ENCODE data around the gene CNOT4.
"Not testable (repeated sequence)": the region's sequence is repeated elsewhere in the genome, so short reads cannot be mapped to it uniquely, and the experiment has no call there.

CNOT4 gene

GRCh38 chr7:135320953-135321352 lies 188.9 kb downstream of the CNOT4 start:
- not testable (repeated sequence) for DNase-seq

DNA sequence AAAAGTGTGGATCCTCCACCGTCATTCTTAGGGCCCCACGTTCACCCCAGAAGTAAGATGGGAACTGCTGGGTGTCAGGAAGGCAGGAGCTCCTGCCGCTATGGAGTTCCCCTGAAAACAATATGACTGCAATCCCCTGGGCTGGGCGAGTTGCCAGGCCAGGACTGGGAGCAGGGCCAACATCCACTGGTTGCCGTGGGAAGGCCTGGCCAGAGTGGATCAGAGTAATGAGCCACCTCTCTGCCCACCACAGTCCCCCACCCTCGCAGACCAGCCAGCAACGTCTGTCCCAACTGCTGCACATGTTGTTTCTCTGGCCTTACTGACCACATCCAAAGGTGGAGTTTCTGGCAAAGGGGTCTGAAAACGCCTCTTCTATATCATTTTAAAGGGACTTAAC lies 189.6 kb downstream of the CNOT4 start:
- peak; percentile 5 to 35 for DNase-seq

GRCh38 chr7:135317676-135318325 lies 192.1 kb downstream of the CNOT4 start:
- no peak for DNase-seq

DNA sequence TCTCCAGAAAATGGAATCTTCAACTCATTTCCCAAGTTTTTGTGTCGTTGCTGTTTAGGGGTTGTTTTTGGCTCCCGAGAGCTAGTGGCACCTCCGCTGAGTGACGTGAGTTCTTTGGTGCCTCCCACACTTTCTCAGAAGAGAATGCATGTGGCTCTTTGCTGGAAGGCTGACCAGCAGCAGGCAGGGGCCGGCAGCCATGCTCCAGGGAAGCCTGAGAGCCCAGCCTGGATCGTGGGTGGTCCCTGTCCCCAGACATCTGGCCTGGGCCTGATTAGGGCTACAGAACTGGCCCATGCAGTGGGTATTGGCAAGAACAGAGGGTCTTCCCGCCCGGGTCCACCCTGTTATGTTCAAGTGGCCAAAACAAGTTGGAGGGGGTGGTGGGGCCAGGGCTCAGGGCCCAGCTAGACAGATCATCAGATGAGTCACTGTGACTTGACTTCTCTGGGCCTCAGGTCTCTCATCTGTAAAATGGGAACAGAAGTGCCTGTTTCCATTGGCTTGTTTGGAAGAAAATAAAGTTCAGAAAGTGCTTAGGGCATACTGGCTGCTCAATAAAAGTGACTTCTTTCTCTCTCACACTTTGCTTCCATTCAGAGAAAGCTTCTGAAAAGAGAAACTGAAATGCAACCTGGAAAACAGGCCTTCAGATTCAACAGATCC lies 193.1 kb downstream of the CNOT4 start:
- no peak for DNase-seq

- DNase-seq, result no peak
Observed at GRCh38 chr7:135313971-135314370, 195.9 kb downstream of the CNOT4 start.
